HG03135 (cell line): Measurements from ENCODE around the gene KEAP1.

Source experiments
- ATAC-seq: cut with Tn5 transposase; IDR thresholded peaks from one replicate; pipeline ENCODE4 v1.9.1; 2021; ENCODE audit warnings: mild to moderate bottlenecking, moderate library complexity; ENCODE audit not compliant: unreplicated experiment

KEAP1 gene

DNA sequence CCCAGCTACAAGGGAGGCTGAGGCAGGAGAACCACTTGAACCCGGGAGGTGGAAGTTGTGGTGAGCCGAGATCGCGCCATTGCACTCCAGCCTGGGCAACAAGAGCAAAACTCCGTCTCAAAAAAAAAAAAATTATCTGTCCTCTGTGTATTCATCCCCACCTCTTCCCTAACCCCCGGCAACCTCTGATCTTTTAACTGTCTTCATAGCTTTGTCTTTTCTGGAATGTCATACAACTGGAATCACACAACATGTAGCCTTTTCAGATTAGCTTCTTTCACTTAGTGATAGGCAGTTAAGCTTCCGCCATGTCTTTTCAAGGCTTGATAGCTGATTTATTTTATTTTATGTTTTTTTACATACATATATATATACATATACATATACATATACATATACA lies 22.5 kb upstream of the KEAP1 start:
- no peak for ATAC-seq

DNA sequence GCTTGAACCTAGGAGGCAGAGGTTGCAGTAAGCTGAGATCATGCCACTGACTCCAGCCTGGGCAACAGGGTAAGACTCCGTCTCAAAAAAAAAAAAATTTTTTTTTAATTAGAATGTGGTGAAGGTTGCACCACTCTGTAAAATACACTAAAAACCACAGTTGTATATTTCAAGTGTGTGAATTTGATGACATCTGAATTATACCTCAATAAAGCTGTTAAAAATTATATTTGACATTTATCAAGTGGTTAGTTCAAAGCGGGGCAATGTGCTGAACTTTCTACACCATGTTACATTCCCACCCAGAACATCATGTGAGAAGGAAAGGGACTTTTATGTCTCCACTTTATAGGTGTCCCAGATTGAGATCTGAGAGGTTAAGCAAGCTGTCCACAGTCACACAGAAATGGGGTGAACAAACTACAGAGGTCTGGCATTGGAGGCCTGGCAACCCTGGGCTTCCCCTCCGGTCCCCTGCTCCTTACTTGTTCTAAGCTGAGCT lies 20.0 kb upstream of the KEAP1 start:
- ATAC-seq, result no peak

DNA sequence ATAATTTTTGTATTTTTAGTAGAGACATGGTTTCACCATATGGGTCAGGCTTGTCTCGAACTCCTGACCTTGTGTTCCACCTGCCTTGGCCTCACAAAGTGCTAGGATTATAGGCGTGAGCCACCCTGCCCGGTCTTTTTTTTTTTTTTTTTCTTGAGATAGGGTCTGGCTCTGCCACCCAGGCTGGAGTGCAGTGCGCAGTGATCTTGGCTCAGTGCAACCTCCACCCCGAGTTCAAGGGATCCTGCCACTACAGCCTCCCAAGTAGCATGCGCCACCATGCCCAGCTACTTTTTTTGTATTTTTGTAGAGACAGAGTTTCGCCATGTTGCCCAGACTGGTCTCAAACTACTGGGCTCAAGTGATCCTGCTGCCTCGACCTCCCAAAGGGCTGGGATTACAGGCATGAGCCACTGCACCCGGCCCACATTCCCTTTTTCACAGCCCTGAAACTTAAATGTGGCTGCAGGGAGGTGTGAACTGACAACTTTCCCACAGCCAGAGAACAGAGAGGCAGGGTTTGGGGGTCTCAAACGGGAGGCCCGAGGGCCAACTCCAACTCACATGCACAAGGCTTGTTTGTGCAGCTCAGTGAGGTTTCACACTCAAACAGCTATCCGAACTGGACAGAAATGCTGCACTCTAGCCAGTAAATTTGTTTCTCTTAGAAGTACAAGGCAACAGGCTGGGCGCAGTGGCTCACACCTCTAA lies 18.5 kb upstream of the KEAP1 start:
- ATAC-seq, result no peak

DNA sequence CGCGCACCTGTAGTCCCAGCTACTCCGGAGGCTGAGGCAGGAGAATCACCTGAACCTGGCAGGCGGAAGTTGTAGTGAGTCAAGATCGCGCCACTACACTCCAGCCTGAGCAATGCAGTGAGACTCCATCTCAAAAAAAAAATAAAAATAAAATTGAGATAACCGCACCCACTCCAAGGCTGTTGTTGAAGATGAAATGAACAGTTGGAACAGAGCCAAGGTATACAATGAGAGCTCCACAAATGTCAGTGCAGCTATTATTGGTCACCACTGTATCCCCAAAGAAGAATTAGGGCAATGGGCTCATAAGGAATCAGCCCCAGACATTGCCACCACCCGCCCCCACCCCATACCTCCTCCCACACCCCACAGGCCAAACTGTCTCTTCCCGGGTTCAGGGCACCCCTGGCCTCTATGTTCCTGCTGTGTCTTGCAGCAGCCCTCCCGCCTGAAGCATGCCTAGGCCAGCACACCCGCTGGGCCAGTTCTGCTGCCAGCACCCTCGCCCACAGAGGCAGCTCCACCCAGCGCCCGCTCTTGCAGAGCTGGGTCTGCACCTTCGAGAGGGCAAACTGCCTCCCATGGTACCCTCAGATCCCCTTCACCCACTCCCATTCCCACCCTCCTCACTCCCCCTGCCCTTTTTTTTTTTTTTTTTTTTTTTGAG lies 17.6 kb upstream of the KEAP1 start:
- no peak for ATAC-seq

DNA sequence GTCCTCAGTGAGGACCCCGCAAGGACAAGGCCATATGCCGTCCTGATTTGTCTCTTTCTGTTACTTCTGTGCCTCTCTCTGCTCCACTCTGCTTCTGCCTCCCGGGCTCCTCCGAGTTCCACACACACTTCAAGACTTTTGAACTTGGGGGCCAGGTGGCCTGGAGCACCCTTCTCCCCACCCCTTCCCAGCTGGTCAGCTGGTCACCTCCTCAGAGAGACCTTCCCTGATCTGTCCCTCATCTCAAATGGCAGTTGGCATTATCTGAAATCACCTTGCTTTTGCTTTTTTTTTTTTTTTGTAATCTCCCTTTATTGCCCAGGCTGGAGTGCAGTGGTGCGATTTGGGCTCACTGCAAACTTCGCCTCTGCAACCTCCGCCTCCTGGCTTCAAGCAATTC lies 16.3 kb upstream of the KEAP1 start:
- ATAC-seq, result no peak

DNA sequence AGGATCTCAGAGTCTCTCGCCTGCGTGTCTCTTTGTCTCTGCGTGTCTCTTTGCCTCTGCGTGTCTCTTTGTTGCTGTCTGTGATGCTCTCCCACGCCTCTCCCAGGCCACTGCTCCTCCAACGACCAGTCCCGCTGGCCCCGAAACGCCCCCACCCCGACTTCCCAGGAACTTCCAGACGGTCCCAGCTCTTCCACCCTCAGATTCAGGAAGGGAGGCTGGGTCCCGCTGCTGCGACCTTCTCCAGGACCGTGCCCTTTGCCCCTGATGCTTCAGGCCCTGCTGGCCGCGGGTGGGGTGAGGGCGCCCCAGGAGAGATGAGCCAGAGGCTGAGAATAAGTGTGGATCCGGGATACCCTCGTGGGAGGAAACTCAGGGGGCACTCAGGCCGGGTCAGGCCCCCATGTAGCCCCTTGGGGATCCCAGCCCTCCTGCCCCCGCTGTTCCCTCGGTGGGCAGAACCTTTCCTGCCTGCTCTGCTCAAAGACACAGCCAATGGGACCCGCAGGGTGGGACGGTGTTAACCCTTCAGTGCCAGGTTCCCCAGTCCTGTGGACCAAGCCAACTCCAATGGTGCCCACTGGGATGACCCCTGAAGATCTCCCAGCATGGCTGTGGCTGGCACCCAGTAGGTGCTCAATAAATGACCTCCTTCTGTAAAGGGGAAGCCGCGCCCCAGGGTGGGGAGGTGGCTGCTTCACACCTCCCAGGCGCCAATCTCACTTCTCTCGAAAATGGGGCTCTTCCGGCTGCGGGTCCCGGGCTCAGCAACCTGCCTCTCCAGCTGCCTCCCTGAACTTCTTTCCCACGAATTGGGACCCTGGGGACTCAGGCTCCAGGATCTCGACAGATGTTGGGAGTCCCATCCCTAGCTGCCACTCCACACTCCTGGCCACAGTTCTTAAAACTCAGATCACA lies 15.5 kb upstream of the KEAP1 start:
- no peak for ATAC-seq

DNA sequence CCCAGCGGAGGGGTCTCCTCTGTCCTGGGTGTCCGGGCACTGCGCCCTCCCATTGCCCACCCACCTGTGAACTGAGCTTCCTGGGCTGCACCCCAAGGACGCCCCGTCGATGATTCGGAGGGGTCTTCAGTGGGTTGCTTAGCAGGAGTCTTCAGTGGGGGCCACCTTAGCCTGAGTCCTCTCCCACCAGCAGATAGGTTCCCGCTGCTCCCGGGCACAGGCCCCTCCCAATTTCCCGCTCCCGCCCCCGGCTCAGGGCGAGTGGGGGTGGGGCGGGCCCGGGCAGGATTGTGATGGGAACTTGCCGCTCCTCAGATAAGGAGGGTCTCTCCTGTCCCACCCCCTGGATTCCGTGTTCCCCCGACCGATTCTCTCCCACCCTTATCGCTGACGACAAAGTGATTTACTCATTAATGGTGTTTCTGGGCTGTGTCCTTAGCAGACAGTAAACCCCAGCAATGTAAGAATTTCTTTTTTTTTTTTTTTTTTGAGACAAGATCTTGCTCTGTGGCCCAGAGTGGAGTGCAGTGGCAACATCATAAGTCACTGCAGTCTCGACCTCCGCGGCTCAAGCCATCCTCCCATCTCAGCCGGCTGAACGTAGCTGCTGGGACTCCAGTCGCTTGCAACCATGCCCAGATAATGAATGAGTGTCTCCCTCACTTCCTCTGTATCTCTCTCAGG lies 14.7 kb upstream of the KEAP1 start:
- no peak for ATAC-seq

DNA sequence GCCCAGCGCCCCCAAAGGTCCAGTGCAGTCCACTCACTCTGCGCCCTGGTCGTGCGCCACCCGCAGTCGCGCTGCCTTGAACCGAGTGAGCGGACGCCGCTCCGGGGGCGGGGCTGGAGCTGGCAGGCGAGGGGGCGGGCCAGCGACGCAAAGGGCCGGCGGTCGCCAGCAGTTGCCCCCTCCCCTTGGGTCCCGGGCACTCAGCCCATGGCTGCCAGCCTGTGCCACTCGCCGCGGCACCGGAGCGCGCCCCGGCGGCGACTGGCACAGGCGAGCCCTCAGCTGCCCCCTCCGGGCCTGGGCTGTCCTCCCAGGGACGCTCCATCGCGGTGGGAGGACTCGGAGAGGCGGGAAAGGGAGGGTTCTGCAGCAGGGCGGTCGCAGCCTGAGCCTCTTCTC lies 14.2 kb upstream of the KEAP1 start, which contains the start of gene S1PR5:
TSS of gene S1PR5 (minus strand) at position 87 of the 399 bp plus-strand sequence. CDS start 2,436 bp downstream, outside the sequence.
- no peak for ATAC-seq

DNA sequence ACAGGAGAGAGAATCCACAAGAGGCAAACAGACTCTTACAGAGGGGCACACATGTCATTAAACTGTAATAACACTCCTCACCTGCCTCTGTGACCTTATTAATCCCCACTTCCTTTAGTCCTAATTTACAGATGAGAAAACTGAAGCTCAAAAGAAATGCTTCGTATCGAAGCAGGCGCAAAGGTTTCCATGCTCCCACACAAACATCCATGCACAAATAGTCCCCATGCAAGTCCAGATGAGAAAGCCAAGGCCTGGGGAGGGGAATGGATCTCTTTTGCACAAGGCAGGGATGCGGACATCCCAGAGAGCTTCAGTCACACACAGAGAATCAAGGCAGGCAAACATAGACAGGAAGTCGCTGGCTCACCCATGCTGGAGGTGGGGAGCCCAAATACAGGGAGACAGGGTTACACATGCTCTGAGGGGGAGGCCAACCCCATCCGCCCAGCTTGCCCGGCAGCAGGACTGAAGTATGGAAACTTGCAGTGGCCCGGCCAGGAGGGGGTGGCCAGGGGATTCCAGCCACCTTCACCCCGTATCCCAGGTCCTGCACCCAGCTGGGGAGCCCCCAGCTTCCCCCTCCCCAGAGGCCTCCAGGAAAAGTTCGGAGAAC lies 13.6 kb upstream of the KEAP1 start:
- no peak for ATAC-seq

DNA sequence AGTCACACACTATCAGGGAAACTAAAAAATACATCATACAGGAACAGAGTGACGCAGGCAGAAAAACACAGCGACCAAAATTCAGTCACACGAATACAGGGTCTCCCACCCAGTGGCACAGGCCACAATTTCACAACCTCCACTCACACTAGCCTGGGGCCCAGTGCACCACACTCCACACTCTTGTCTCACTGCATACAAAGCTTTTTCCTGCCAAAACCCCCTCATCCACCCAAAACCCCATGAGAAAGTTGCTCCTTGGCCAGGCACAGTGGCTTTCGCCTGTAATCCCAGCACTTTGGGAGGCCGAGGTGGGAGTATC lies 12.9 kb upstream of the KEAP1 start:
- no peak for ATAC-seq

DNA sequence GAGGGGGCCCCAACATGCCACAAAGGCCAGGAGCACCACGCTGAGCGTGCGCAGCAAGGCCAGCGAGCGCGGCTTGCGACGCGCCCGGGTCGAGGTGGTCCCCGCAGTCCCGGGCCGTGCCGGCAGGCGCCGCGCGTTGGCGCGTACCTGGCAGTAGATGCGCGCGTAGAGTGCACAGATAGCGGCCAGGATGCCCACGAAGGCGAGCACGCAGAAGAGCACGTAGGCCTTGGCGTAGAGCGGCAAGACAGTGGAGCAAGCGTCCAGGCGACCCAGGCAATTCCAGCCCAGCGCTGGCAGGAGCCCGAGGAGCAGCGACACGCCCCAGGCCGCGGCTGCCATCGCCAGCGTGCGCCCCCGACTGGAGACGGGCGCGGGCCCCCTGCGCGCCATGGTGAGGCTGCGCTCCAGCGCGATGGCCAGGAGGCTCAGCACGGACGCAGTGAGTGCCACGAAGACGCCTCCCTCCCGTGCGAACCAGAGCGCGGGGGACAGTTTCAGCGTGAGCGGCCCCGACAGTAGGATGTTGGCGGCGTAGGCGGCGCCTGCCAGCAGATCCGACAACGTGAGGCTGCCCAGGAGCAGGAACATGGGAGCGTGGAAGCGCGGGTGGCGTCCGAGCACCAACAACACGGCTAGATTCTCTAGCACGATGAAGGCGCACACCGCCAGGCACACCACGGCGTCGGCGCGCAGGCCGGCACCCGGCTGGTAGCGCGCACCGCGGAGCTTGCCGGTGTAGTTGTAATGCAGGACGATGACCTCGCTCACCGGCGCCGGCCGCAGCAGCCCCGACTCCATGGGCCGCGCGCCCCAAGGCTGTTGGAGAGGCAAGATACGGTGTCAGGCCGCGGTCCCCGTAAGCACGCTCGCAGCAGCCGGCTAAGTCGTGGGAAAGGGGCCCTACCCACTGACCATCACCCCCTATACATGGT lies 11.3 kb upstream of the KEAP1 start:
- ATAC-seq, result no peak

DNA sequence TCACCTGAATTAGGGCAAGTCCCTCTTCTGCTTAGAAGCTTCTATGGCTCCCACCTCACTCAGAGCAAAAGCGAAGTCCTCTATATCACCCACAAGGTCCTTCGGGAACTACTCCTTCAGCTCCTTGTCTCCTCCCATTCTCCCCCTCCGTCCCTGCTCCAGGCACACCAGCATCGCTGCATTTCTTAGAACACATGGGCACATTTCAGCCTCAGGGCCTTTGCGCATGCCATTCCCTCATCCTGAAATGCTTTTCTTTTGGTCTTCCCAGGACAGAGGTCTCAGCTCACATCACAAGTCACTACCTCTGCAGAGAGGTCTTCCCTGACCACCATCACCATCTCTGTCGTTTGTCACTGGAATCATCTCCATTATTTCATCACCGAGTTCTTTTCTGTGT lies 10.1 kb upstream of the KEAP1 start:
- ATAC-seq, result no peak

DNA sequence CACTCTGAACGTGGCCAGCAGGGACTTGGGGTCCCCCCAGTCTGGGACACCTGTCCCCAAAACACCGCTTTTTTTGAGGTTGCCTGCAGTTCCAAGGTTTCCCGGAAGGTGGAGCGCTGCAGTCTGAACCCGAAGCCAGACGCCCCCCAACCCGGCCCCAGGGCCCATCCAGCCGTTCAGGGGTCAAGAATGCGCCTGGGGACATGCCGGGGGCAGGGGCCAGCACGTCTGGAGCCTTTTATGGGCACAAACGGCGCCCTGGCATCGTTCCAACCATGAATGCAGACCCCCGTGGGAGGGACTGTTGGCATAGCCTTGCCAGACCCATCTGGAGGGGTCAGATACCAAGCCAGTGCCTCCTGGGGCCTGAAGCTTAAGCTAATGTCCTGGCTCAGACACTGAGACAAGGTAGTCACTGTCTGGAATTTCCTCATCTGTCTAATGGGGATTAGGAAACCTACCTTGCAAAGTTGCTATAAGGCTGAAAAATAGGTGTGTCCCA lies 7.2 kb upstream of the KEAP1 start:
- ATAC-seq, result no peak

DNA sequence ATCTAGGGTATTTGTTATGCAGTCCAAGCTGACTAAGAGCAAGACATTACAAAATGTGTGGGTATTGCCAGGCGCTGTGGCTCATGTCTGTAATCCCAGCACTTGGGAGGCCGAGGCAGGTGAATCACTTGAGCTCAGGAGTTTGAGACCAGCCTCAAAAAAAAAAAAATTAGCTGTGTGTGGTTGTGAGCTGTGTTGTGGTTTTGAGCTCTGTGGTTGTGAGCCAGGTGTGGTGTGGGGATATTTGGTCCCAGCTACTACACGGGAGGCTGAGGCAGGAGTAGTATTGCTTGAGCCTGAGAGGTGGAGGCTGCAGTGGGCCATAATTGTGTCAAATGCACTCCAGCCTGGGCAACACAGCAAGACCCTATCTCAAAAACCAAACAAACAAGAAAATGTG lies 5.6 kb upstream of the KEAP1 start:
- no peak for ATAC-seq

DNA sequence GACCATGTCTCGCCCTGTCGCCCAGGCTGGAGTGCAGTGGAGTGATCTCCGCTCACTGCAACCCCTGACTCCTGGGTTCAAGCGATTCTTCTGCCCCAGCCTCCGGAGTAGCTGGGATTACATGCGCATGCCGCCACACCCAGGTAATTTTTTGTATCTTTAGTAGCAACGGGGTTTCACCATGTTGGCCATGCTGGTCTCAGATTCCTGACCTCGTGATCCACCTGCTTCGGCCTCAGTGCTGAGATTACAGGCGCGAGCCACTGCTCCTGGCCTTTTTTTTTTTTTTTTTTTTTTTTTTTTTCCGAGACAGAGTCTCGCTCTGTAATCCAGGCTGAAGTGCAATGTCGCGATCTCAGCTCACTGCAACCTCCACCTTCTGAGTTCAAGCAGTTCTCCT lies 4.9 kb upstream of the KEAP1 start:
- no peak for ATAC-seq

DNA sequence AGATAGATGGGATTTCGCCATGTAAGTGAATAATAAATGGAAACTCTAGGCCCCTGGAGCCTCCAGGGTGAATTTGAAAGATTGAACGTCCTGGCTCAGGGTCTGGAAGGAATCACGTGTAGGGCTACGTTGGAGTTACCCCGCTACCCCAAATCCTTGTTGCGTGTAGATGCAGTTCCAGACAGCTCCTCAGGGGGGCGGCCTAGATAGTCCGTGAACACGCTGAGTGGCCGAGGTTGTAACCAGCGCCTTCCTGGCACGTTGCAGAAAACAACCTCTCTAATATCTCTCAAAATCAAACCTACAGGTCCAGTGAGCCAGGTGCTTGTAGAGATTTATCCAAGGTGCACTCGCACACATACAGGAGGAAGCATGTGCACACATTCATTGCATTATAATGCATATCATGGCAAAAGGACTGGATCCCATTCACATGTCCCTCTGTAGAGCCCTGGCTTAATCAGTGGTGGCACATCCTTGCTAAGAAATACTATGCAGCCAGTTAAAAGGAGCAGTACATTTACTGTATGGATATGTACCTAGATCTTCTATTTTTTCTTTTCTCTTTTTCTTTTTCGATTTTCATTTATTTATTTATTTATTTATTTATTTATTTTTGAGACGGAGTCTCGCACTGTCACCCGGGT lies 2.5 kb upstream of the KEAP1 start:
- no peak for ATAC-seq

DNA sequence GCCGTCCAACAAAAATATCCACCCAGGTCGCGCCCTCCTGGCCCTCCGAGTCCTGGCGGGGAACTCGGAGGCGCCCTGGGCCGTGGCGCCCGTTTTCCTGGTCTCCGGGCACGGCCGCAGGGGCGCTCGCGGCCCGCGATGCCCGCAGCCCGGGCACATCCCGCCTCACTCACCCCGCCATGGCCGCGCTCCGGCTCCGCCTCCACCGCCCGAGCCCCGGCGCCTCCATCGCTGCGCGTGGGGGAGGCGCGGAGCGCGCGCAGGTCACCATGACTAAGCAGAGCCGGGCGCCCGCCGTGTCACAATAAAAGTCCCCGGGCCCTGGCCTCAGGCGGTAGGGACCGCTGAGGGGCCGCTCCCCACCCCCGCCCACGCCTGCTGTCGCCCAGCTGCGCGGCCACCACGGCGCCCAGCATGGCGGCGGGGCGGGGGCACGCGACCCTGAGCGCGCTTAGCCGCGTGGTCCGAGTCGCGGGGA lies 593 bp downstream of the KEAP1 start:
- ATAC-seq, result peak; percentile 84

DNA sequence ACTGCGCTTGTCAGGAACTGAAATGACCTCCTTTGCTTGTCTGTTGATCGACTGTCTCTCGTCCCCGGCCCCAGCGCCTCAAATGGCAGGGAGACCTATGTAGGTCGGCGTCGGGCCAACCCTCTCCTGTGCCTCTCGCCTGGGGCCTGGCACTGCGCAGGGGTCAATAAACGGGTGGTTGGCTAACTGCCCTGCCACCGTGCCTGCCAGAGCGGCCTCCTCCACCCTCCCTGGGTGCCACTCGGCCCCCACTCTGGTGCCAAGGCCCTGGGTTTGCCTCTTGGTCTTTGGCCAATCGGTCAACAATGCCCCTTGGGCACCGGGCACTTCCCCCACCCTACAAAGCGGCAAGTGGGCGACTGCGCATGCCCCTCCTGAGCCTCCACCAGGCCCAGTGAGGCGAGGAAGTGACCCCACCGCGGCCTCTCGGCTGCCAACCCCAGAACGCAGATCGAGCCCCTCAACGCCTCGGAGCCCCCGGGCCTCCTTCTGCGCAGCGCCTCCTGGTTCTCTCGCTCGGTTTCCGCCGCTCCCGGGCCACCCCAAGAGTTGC lies 1.1 kb downstream of the KEAP1 start:
- ATAC-seq, result peak; percentile 31
